OCI-LY7 (cell line): ENCODE data around the gene COL23A1.

ENCODE experiments used
- CTCF ChIP-seq: fragments of 200-600 bp; sonication (generic); conservative IDR thresholded peaks from 2 replicates; pipeline ENCODE4 v1.5.1; 2014; ENCODE audit warnings: mild to moderate bottlenecking, antibody characterized with exemption, low read length, moderate library complexity, mixed read lengths
- EZH2phosphoT487 ChIP-seq: fragments of 200-600 bp; sonication (generic); IDR thresholded peaks from 2 replicates; pipeline ENCODE4 v1.6.1; 2018; ENCODE audit warnings: low read depth, borderline replicate concordance, mild to moderate bottlenecking, mixed run types, antibody characterized with exemption, low read length, moderate library complexity, mixed read lengths

GRCh38 chr5:178365501-178366440 is 224.4 kb downstream of the COL23A1 start:
- TF ChIP-seq CTCF (no peak), EZH2phosphoT487 (no peak)
